Activated naive CD8-positive, alpha-beta T cell treated with anti-CD3 and anti-CD28 coated beads, Interleukin-2, amount 10 ng/mL, durations not matched to agents 7 days and 5 days (primary cell): Measurements from ENCODE around the gene MYO1G. TPM values are rescaled to one million over a fixed set of nuclear protein-coding genes. Genes with fewer than 3 reads are reported as not detected.

Experiments used
- ATAC-seq: fragments of 150-1000 bp; cut with Tn5 transposase; one replicate; pipeline ENCODE4 v1.10.0; 2021; ENCODE audit warnings: low read depth, moderate library complexity
- POLR2A ChIA-PET: fragments of 350-600 bp; sonication (Branson Sonifier 250); formaldehyde crosslinking; loops from one replicate; lab custom pipeline; 2021; ENCODE audit warnings: antibody characterized with exemption; lab: Charles Lee
- DNase-seq: peaks from one replicate; pipeline ENCODE4 v3.0.0; 2021
- H3K27ac Mint-ChIP-seq: one replicate; pipeline ENCODE4 v1.8.0; 2022; ENCODE audit warnings: mild to moderate bottlenecking, mixed read lengths
- H3K27me3 Mint-ChIP-seq: one replicate; pipeline ENCODE4 v1.8.0; 2022; ENCODE audit warnings: mild to moderate bottlenecking, moderate library complexity, mixed read lengths
- H3K36me3 Mint-ChIP-seq: one replicate; pipeline ENCODE4 v1.8.0; 2021; ENCODE audit warnings: mild to moderate bottlenecking, mixed read lengths
- H3K4me1 Mint-ChIP-seq: one replicate; pipeline ENCODE4 v1.8.0; 2021; ENCODE audit warnings: mixed read lengths
- H3K4me3 Mint-ChIP-seq: one replicate; pipeline ENCODE4 v1.8.0; 2022; ENCODE audit warnings: mild to moderate bottlenecking, moderate library complexity, mixed read lengths
- H3K9me3 Mint-ChIP-seq: one replicate; pipeline ENCODE4 v1.8.0; 2021; ENCODE audit warnings: mixed read lengths
- total RNA-seq, 2 experiments: library from RNA; stranded (reverse); gene quantifications; one replicate each; pipeline ENCODE4 v1.2.3, GENCODE V29; 2021

MYO1G gene
- total RNA-seq, 2 experiments from 2014 or later: 382 to 403 TPM

GRCh38 chr7:44983742-44984477, 5.1 kb upstream of the MYO1G start:
- DNase-seq: no peak

GRCh38 chr7:44982970-44983369, 4.2 kb upstream of the MYO1G start:
- POLR2A ChIA-PET: interaction anchor here (3.1 to 14.8 kb wide), 3 partner anchors 9 to 45 kb away, joined by 22 to 202 read pairs (median 80); partner anchors contain the start of gene CCM2
- DNase-seq (no peak), ATAC-seq (no peak)
- peaks cover 64% of the 10 kb centered on the region for H3K4me1 Mint-ChIP-seq
- peak overlapping the region; percentile 98 for H3K4me3 Mint-ChIP-seq
- no peaks in the 10 kb centered on the region for H3K9me3 Mint-ChIP-seq
- peaks cover 49% of the 10 kb centered on the region for H3K36me3 Mint-ChIP-seq
- H3K27ac Mint-ChIP-seq: peak overlapping the region; percentile 98
- H3K27me3 Mint-ChIP-seq: no peaks in the 10 kb centered on the region

More at GRCh38 chr7:44983742-44984477, 5.1 kb upstream of the MYO1G start:
- peak overlapping the region; percentile 98 for H3K27ac Mint-ChIP-seq
- POLR2A ChIA-PET: interaction anchor here (0.6 to 14.8 kb wide), 4 partner anchors 10 to 44 kb away, joined by 6 to 202 read pairs (median 51); partner anchors contain the start of gene CCM2
- ATAC-seq: no peak
- H3K4me1 Mint-ChIP-seq: peaks cover 66% of the 10 kb centered on the region
- no peaks in the 10 kb centered on the region for H3K9me3 Mint-ChIP-seq
- H3K36me3 Mint-ChIP-seq: peaks cover 40% of the 10 kb centered on the region
- peak overlapping the region; percentile 98 for H3K4me3 Mint-ChIP-seq
- no peaks in the 10 kb centered on the region for H3K27me3 Mint-ChIP-seq

- H3K4me1 Mint-ChIP-seq: peaks cover 62% of the 10 kb centered on the region
- ATAC-seq (no peak), DNase-seq (no peak)
- H3K36me3 Mint-ChIP-seq: peaks cover 52% of the 10 kb centered on the region
- peak overlapping the region; percentile 58 for H3K4me3 Mint-ChIP-seq
- H3K9me3 Mint-ChIP-seq: no peaks in the 10 kb centered on the region
- H3K27ac Mint-ChIP-seq: peak overlapping the region; percentile 68
- no peaks in the 10 kb centered on the region for H3K27me3 Mint-ChIP-seq
- POLR2A ChIA-PET: interaction anchor here (3.1 to 14.8 kb wide), 3 partner anchors 9 to 45 kb away, joined by 22 to 202 read pairs (median 80); partner anchors contain the start of gene CCM2
Observed at GRCh38 chr7:44982535-44982923, 3.7 kb upstream of the MYO1G start.

- no peaks in the 10 kb centered on the region for H3K9me3 Mint-ChIP-seq
- POLR2A ChIA-PET: interaction anchor here (0.6 to 14.8 kb wide), 6 partner anchors 9 to 130 kb away, joined by 3 to 202 read pairs (median 20); partner anchors contain the start of genes CCM2 and TBRG4
- peaks cover 61% of the 10 kb centered on the region for H3K36me3 Mint-ChIP-seq
- H3K27ac Mint-ChIP-seq: peak overlapping the region; percentile 93
- no peaks in the 10 kb centered on the region for H3K27me3 Mint-ChIP-seq
- ATAC-seq: no peak
- DNase-seq: no peak
- H3K4me1 Mint-ChIP-seq: peaks cover 59% of the 10 kb centered on the region
- H3K4me3 Mint-ChIP-seq: peak overlapping the region; percentile 94
Observed at GRCh38 chr7:44981035-44981706, 2.4 kb upstream of the MYO1G start.

GRCh38 chr7:44980393-44981034, 1.7 kb upstream of the MYO1G start:
- no peaks in the 10 kb centered on the region for H3K9me3 Mint-ChIP-seq
- H3K4me1 Mint-ChIP-seq: peaks cover 60% of the 10 kb centered on the region
- ATAC-seq: peak; percentile 10

GRCh38 chr7:44979481-44980392, 922 bp upstream of the MYO1G start:
- Mint-ChIP-seq H3K9me3 (no peaks in the 10 kb centered on the region), H3K4me1 (peaks cover 56% of the 10 kb centered on the region), H3K4me3 (peak overlapping the region; percentile 94), H3K27ac (peak overlapping the region; percentile 93), H3K36me3 (peaks cover 55% of the 10 kb centered on the region), H3K27me3 (no peaks in the 10 kb centered on the region)
- ATAC-seq: no peak
- POLR2A ChIA-PET: interaction anchor here (0.7 to 14.8 kb wide), 21 partner anchors 8 to 344 kb away, joined by 3 to 202 read pairs (median 5); partner anchors contain the start of genes CCM2, H2AZ2, PURB and TBRG4
- DNase-seq: peak; percentile 57

More at GRCh38 chr7:44980393-44981034, 1.7 kb upstream of the MYO1G start:
- DNase-seq: peak; percentile 59
- POLR2A ChIA-PET: interaction anchor here (1.1 to 14.8 kb wide), 5 partner anchors 9 to 130 kb away, joined by 3 to 202 read pairs (median 36); partner anchors contain the start of genes CCM2 and TBRG4
- no peaks in the 10 kb centered on the region for H3K27me3 Mint-ChIP-seq
- H3K36me3 Mint-ChIP-seq: peaks cover 59% of the 10 kb centered on the region
- peak overlapping the region; percentile 93 for H3K27ac Mint-ChIP-seq
- peak overlapping the region; percentile 94 for H3K4me3 Mint-ChIP-seq

GRCh38 chr7:44977959-44978335, 868 bp downstream of the MYO1G start:
- POLR2A ChIA-PET: interaction anchor here (0.6 to 14.8 kb wide), 14 partner anchors 8 to 897 kb away, joined by 3 to 202 read pairs (median 10); partner anchors contain the start of genes CCM2, PURB and TBRG4
- Mint-ChIP-seq H3K4me1 (peaks cover 44% of the 10 kb centered on the region), H3K36me3 (peaks cover 41% of the 10 kb centered on the region), H3K9me3 (no peaks in the 10 kb centered on the region), H3K27ac (peak overlapping the region; percentile 93), H3K4me3 (peak overlapping the region; percentile 94), H3K27me3 (no peaks in the 10 kb centered on the region)
- ATAC-seq (no peak), DNase-seq (peak; percentile 55)

- H3K27ac Mint-ChIP-seq: peak overlapping the region; percentile 93
- H3K4me3 Mint-ChIP-seq: peak overlapping the region; percentile 94
- DNase-seq (peak; percentile 70), ATAC-seq (peak; percentile 54)
- H3K4me1 Mint-ChIP-seq: peaks cover 40% of the 10 kb centered on the region
- no peaks in the 10 kb centered on the region for H3K9me3 Mint-ChIP-seq
- H3K36me3 Mint-ChIP-seq: peaks cover 40% of the 10 kb centered on the region
- no peaks in the 10 kb centered on the region for H3K27me3 Mint-ChIP-seq
- POLR2A ChIA-PET: interaction anchor here (0.6 to 14.8 kb wide), 16 partner anchors 8 to 158 kb away, joined by 3 to 202 read pairs (median 10); partner anchors contain the start of genes CCM2, PURB and TBRG4
Observed at GRCh38 chr7:44977304-44977958, 1.4 kb downstream of the MYO1G start.

- Mint-ChIP-seq H3K9me3 (no peaks in the 10 kb centered on the region), H3K27me3 (no peaks in the 10 kb centered on the region), H3K4me3 (peak overlapping the region; percentile 94), H3K4me1 (peaks cover 44% of the 10 kb centered on the region), H3K36me3 (peaks cover 40% of the 10 kb centered on the region), H3K27ac (peak overlapping the region; percentile 93)
- POLR2A ChIA-PET: interaction anchor here (1.0 to 14.8 kb wide), 9 partner anchors 10 to 135 kb away, joined by 3 to 202 read pairs (median 4); partner anchors contain the start of genes CCM2 and TBRG4
- DNase-seq: no peak
- ATAC-seq: no peak
Observed at GRCh38 chr7:44976746-44977196, 2.0 kb downstream of the MYO1G start.

GRCh38 chr7:44976040-44976745, 2.6 kb downstream of the MYO1G start:
- POLR2A ChIA-PET: interaction anchor here (1.0 to 14.8 kb wide), 9 partner anchors 11 to 402 kb away, joined by 3 to 202 read pairs (median 6); partner anchors contain the start of genes CCM2, DDX56, PURB and TBRG4
- peak overlapping the region; percentile 94 for H3K4me3 Mint-ChIP-seq
- H3K27ac Mint-ChIP-seq: peak overlapping the region; percentile 93
- DNase-seq (no peak), ATAC-seq (no peak)
- H3K4me1 Mint-ChIP-seq: peaks cover 42% of the 10 kb centered on the region
- H3K9me3 Mint-ChIP-seq: no peaks in the 10 kb centered on the region
- H3K27me3 Mint-ChIP-seq: no peaks in the 10 kb centered on the region
- peaks cover 42% of the 10 kb centered on the region for H3K36me3 Mint-ChIP-seq
